H1 (cell line): Measurements from ENCODE around the gene CAPN2. TPM values are rescaled to one million over a fixed set of nuclear protein-coding genes. Genes with fewer than 3 reads are reported as not detected.

Source experiments
- CTCF ChIA-PET: fragments of 300-600 bp; sonication (Branson Sonifier 250); formaldehyde crosslinking; loops from one replicate; lab custom pipeline; 2021; ENCODE audit not compliant: partially characterized antibody; lab: Charles Lee
- POLR2A ChIA-PET: fragments of 300-600 bp; sonication (Branson Sonifier 250); formaldehyde crosslinking; loops from one replicate; lab custom pipeline; 2021; ENCODE audit warnings: inconsistent platforms; ENCODE audit not compliant: partially characterized antibody; lab: Charles Lee
- DNase-seq, 2 experiments: peaks; one replicate each; pipeline versions ENCODE4 v3.0.0 to v3.0.0-alpha.2; 2010 to 2022; ENCODE audit warnings: low spot score in 2 of 2, low read depth in 1 of 2, mixed read lengths in 1 of 2
- FAIRE-seq: peaks from 2 replicates; lab custom pipeline; 2011; peaks lifted over from hg19 to GRCh38; lab: Jason Lieb, UNC
- H2AFZ ChIP-seq: 2 replicates; pipeline ENCODE4 v1.8.1; 2012; ENCODE audit warnings: low read length, inconsistent platforms
- H2AK5ac ChIP-seq: 2 replicates; pipeline ENCODE4 v1.6.1; 2013; ENCODE audit warnings: low read depth, low read length
- H2BK120ac ChIP-seq: replicated peaks from 2 replicates; pipeline ENCODE3; 2013; ENCODE audit warnings: low read depth, low read length, inconsistent platforms
- H2BK12ac ChIP-seq: 2 replicates; pipeline ENCODE4 v1.6.1; 2013; ENCODE audit warnings: low read depth, low read length
- H2BK15ac ChIP-seq: 2 replicates; pipeline ENCODE4 v1.6.1; 2013; ENCODE audit warnings: low read length
- H2BK20ac ChIP-seq: 2 replicates; pipeline ENCODE4 v1.6.1; 2013; ENCODE audit warnings: low read length
- H2BK5ac ChIP-seq: 2 replicates; pipeline ENCODE4 v1.6.1; 2013; ENCODE audit warnings: low read depth, low read length
- H3K14ac ChIP-seq: 2 replicates; pipeline ENCODE4 v1.6.1; 2013; ENCODE audit warnings: inconsistent platforms; ENCODE audit not compliant: insufficient read length
- H3K18ac ChIP-seq: 2 replicates; pipeline ENCODE4 v1.6.1; 2013; ENCODE audit warnings: low read length; ENCODE audit errors: extremely low read depth
- H3K23ac ChIP-seq: 2 replicates; pipeline ENCODE4 v1.6.1; 2013; ENCODE audit warnings: inconsistent platforms; ENCODE audit not compliant: insufficient read length
- H3K23me2 ChIP-seq: 2 replicates; pipeline ENCODE4 v1.6.1; 2013; ENCODE audit warnings: low read depth, low read length
- H3K27ac ChIP-seq: 2 replicates; pipeline ENCODE4 v1.6.1; 2011; ENCODE audit warnings: low read depth, low read length, inconsistent platforms
- H3K27me3 ChIP-seq, 4 experiments: replicated peaks in 1 of 4; 1 replicate in 1 of 4; 2 replicates in 3 of 4; pipeline versions ENCODE4 v1.6.1 to v1.8.1; 2011 to 2013; ENCODE audit warnings: low read length in 3 of 4, mild to moderate bottlenecking in 3 of 4, inconsistent platforms in 2 of 4, mixed read lengths in 2 of 4, moderate library complexity in 1 of 4; ENCODE audit not compliant: control insufficient read depth in 3 of 4, insufficient read depth in 3 of 4; ENCODE audit errors: extremely low read depth in 1 of 4
- H3K36me3 ChIP-seq, 4 experiments: 2 replicates each; pipeline versions ENCODE4 v1.6.1 to v1.8.1; 2011 to 2013; ENCODE audit warnings: mild to moderate bottlenecking in 4 of 4, low read length in 3 of 4, moderate library complexity in 2 of 4, control low read depth in 1 of 4, inconsistent platforms in 1 of 4; ENCODE audit not compliant: insufficient read depth in 4 of 4, control insufficient read depth in 2 of 4
- H3K4ac ChIP-seq: replicated peaks from 2 replicates; pipeline ENCODE3; 2013; ENCODE audit warnings: low read length, low read depth, mixed read lengths, inconsistent platforms; ENCODE audit not compliant: insufficient read length
- H3K4me1 ChIP-seq, 4 experiments: replicated peaks in 1 of 4; 1 replicate in 1 of 4; 2 replicates in 3 of 4; pipeline versions ENCODE4 v1.6.1 to v1.8.1; 2011 to 2013; ENCODE audit warnings: low read length in 3 of 4, inconsistent platforms in 2 of 4, mixed read lengths in 1 of 4; ENCODE audit not compliant: insufficient read depth in 4 of 4, control insufficient read depth in 3 of 4
- H3K4me2 ChIP-seq, 2 experiments: 2 replicates each; pipeline versions ENCODE4 v1.6.1 to v1.8.1; 2011 to 2013; ENCODE audit warnings: low read depth in 2 of 2, low read length in 2 of 2, control low read depth in 1 of 2, inconsistent platforms in 1 of 2, mild to moderate bottlenecking in 1 of 2; ENCODE audit not compliant: insufficient read depth in 1 of 2
- H3K4me3 ChIP-seq, 4 experiments: fragments of 200-600, 300-600 bp in 1 of 4; sonication (generic), shearing (Covaris generic), sonication (Bioruptor Twin) in 1 of 4; 2 replicates each; pipeline versions ENCODE4 v1.5.1 to v1.8.1; 2011 to 2016; ENCODE audit warnings: low read length in 4 of 4, low read depth in 3 of 4, control low read depth in 2 of 4, inconsistent platforms in 2 of 4, mild to moderate bottlenecking in 2 of 4, mixed read lengths in 1 of 4, moderate library complexity in 1 of 4; ENCODE audit not compliant: insufficient read depth in 2 of 4; ENCODE audit errors: extremely low read depth in 1 of 4
- H3K56ac ChIP-seq: replicated peaks from 2 replicates; pipeline ENCODE3; 2013; ENCODE audit warnings: low read depth, mild to moderate bottlenecking, mixed read lengths, low read length, inconsistent platforms; ENCODE audit not compliant: insufficient read length
- H3K79me1 ChIP-seq: 2 replicates; pipeline ENCODE4 v1.6.1; 2013; ENCODE audit warnings: low read depth, low read length, control low read depth
- H3K79me2 ChIP-seq, 2 experiments: 2 replicates each; pipeline versions ENCODE4 v1.6.1 to v1.8.1; 2012 to 2013; ENCODE audit warnings: low read length in 2 of 2, mild to moderate bottlenecking in 2 of 2, inconsistent platforms in 1 of 2; ENCODE audit not compliant: insufficient read depth in 2 of 2, control insufficient read depth in 1 of 2
- H3K9ac ChIP-seq, 4 experiments: replicated peaks in 1 of 4; 1 replicate in 1 of 4; 2 replicates in 3 of 4; pipeline versions ENCODE4 v1.6.1 to v1.8.1; 2011 to 2013; ENCODE audit warnings: low read depth in 3 of 4, low read length in 3 of 4, control low read depth in 2 of 4, mild to moderate bottlenecking in 2 of 4, moderate library complexity in 2 of 4, inconsistent platforms in 1 of 4; ENCODE audit errors: extremely low read depth in 1 of 4
- H3K9me3 ChIP-seq, 2 experiments: 2 replicates each; pipeline versions ENCODE4 v1.6.1 to v1.8.1; 2012 to 2013; ENCODE audit warnings: mild to moderate bottlenecking in 2 of 2, moderate library complexity in 2 of 2, control low read depth in 1 of 2, inconsistent platforms in 1 of 2, low read depth in 1 of 2, low read length in 1 of 2, mixed read lengths in 1 of 2; ENCODE audit not compliant: insufficient read depth in 2 of 2
- H4K20me1 ChIP-seq, 2 experiments: replicated peaks in 1 of 2; 2 replicates each; pipeline versions ENCODE3 to v1.8.1; 2011 to 2013; ENCODE audit warnings: inconsistent platforms in 2 of 2, low read length in 2 of 2, mild to moderate bottlenecking in 1 of 2; ENCODE audit not compliant: insufficient read depth in 2 of 2, control insufficient read depth in 1 of 2
- H4K5ac ChIP-seq: 2 replicates; pipeline ENCODE4 v1.6.1; 2013; ENCODE audit warnings: low read length, low read depth, mixed read lengths, inconsistent platforms; ENCODE audit not compliant: insufficient read length
- H4K8ac ChIP-seq: 2 replicates; pipeline ENCODE4 v1.8.0; 2013; ENCODE audit warnings: mild to moderate bottlenecking, moderate library complexity, low read length, inconsistent platforms; ENCODE audit not compliant: insufficient read depth; ENCODE audit errors: extremely low read depth
- H4K91ac ChIP-seq: replicated peaks from 2 replicates; pipeline ENCODE3; 2013; ENCODE audit warnings: low read length, mixed read lengths, inconsistent platforms; ENCODE audit not compliant: insufficient read length
- BRCA1 ChIP-seq: IDR thresholded peaks from 2 replicates; pipeline ENCODE4 v1.6.1; 2012; ENCODE audit warnings: low read depth, low read length, improper control_type of control experiment
- RAD21 ChIP-seq, 2 experiments: IDR thresholded peaks in 1 of 2; conservative IDR thresholded peaks in 1 of 2; 2 replicates each; pipeline ENCODE4 v1.6.1; 2011; ENCODE audit warnings: low read depth in 2 of 2, low read length in 2 of 2, improper control_type of control experiment in 1 of 2, inconsistent platforms in 1 of 2, mild to moderate bottlenecking in 1 of 2, moderate library complexity in 1 of 2
- WGBS, 2 experiments: shearing (Covaris generic) in 1 of 2; methylation state at CpG; one replicate each; pipeline versions ENCODE4 v1.1.6 to v1.1.7; 2013 to 2015; ENCODE audit warnings: low lambda C conversion rate in 2 of 2, mixed read lengths in 2 of 2, inconsistent platforms in 1 of 2, low coverage in 1 of 2, missing lambda C conversion rate in 1 of 2; ENCODE audit not compliant: insufficient replicate concordance in 2 of 2, insufficient coverage in 1 of 2, insufficient read length in 1 of 2; ENCODE audit errors: extremely low coverage in 1 of 2, missing lambda C conversion rate in 1 of 2; 5-methylcytosine and 5-hydroxymethylcytosine counted together
- polyA plus RNA-seq, 7 experiments: library from polyadenylated mRNA; depleted of rRNA in 3 of 7; stranded (reverse) in 5 of 7; unstranded in 2 of 7; fragments of >200 nt in 5 of 7; fragments of 200-250 nt in 2 of 7; gene quantifications; 1 replicate in 5 of 7; 2 replicates in 1 of 7; 4 replicates in 1 of 7; pipeline versions ENCODE4 v1.2.1 to v1.2.3, GENCODE V29; 2011 to 2013; ENCODE audit warnings: missing spikeins in 2 of 7, mixed read lengths in 2 of 7
- total RNA-seq: library from RNA; stranded (reverse); fragmentation: NEBNext Ultra II Directional; extraction: Animal tissue kit (Norgen Biotek cat#: 25700); gene quantifications from 2 replicates; pipeline ENCODE4 v1.2.1, GENCODE V29; 2021

CAPN2 gene
- total and polyA plus RNA-seq, 2 of the 8 experiments (the other 6 are each of a cell fraction or from before 2014, with no cell fraction given) = 9.2 to 10.3 TPM

DNA sequence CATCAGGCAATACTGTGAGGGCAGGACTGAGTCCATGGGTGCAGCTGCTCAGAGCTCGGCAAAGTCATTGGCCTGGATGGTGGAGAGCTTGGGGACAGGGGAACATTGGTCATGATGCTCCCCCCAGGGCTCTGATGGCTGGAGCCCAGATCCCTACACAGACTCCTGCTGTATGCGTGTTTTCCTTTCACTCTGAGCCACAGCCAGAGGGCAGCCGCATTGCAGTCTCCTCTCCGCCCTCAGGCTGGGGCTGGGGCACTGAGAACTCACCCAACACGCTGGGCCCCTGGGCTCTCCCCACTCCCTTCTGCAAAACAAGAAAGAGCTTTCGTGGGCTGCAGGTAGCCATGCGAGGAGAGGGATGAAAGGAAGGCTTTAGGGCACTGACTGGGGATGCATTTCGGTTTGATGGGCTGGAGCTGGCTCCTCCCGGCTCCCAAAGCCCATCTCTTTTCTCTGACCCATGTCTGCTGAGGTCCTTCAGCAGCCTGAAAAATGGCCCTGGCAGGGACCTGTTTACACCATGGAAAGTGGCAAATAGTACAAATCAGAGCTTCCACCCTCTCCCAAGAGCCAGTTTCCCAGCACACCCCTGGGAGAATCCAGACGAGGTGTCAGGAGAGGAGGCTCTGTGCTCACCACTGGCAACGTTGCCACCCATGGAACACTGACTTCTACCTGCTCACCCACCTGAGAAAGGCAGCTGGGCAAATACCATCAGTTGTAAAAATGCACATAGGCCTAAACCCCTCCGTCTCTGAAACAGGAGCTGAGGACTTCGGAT, 43.8 kb downstream of the CAPN2 start:
- FAIRE-seq = no peak
- 89% methylated on average over 13 of the region's 13 CpGs; no CpG with 5 or more reads in 1 of the 2 experiments for WGBS, 2 experiments

More for the DNA sequence above, 43.8 kb downstream of the CAPN2 start:
- Histone ChIP-seq H4K5ac (no peak overlapping the region), H3K79me1 (no peaks in the 10 kb centered on the region), H2BK20ac (no peak overlapping the region), H3K14ac (no peak overlapping the region), H4K91ac (no peak overlapping the region), H4K20me1 (no peaks in the 10 kb centered on the region), H2AFZ (no peak overlapping the region), H2BK120ac (no peak overlapping the region), H3K9ac (no peak overlapping the region), H3K36me3 (no peaks in the 10 kb centered on the region), H3K23ac (no peak overlapping the region), H3K4me1 (peaks cover 0 to 8% (median 5%) of the 10 kb centered on the region in 4 experiments; a peak in 6 of 7 replicates), H3K23me2 (no peaks in the 10 kb centered on the region; the same call in 1 of the 2 replicates), H4K8ac (no peak overlapping the region), H3K9me3 (no peaks in the 10 kb centered on the region), H3K27ac (no peak overlapping the region), H2BK5ac (no peak overlapping the region), H2AK5ac (no peak overlapping the region), H3K4ac (no peak overlapping the region), H3K18ac (no peak overlapping the region), H3K56ac (no peak overlapping the region), H3K79me2 (no peaks in the 10 kb centered on the region), H3K4me2 (no peak overlapping the region), H2BK12ac (no peak overlapping the region), H2BK15ac (no peak overlapping the region), H3K4me3 (no peak overlapping the region), H3K27me3 (no peaks in the 10 kb centered on the region)
- no peak for DNase-seq
- no peak for TF ChIP-seq BRCA1
- TF ChIP-seq RAD21 (IDR thresholded peaks at IDR 0.05 in 1 of 2, conservative IDR thresholded peaks at IDR 0.05 in 1 of 2; ENCODE audit: low read depth in 2 of 2, low read length in 2 of 2) = peak in 1 of 2 experiments; percentile 17; a peak in 1 of 4 replicates
- POLR2A ChIA-PET = interaction anchor here (0.6 to 1.5 kb wide), 3 partner anchors 13 to 90 kb away, joined by 3 to 4 read pairs (median 3); partner anchors contain the start of gene TP53BP2
- CTCF ChIA-PET = interaction anchor here (0.6 to 2.4 kb wide), 14 partner anchors 9 to 308 kb away, joined by 3 to 9 read pairs (median 3); partner anchors contain the start of gene CAPN2
